K562 (cell line): ENCODE measurements around the gene KNL1. TPM values are rescaled to one million over a fixed set of nuclear protein-coding genes. Genes with fewer than 3 reads are reported as not detected.

Experiments
- AFF4 ChIP-seq: sonication (generic); formaldehyde crosslinking; IDR thresholded peaks from 2 replicates; pipeline ENCODE4 v1.8.0; 2023; ENCODE audit warnings: mild to moderate bottlenecking, missing genetic modification reagents
- BRF1 ChIP-seq: IDR thresholded peaks from 3 replicates; pipeline ENCODE4 v1.6.1; 2011; ENCODE audit warnings: borderline replicate concordance, mild to moderate bottlenecking; ENCODE audit not compliant: insufficient read length; ENCODE audit errors: extremely low read depth
- CREBBP ChIP-seq: IDR thresholded peaks from one replicate; pipeline ENCODE4 v1.6.1; 2012; ENCODE audit warnings: low read depth, mild to moderate bottlenecking, control low read depth, inconsistent platforms, low read length
- EHMT2 ChIP-seq: fragments of 450-650 bp; IDR thresholded peaks from 2 replicates; pipeline ENCODE4 v1.6.1; 2018; ENCODE audit warnings: antibody characterized with exemption
- ETV6 ChIP-seq, 3 experiments: fragments of 150-350 bp in 1 of 3; sonication (generic) in 1 of 3; formaldehyde crosslinking in 1 of 3; IDR thresholded peaks; 2 replicates each; pipeline versions ENCODE4 v1.6.1 to v1.8.0; 2014 to 2022; ENCODE audit warnings: borderline replicate concordance in 2 of 3, low read depth in 2 of 3, antibody characterized with exemption in 1 of 3, low read length in 1 of 3, mild to moderate bottlenecking in 1 of 3, missing genetic modification reagents in 1 of 3
- EWSR1 ChIP-seq: fragments of 450-650 bp; IDR thresholded peaks from 2 replicates; pipeline ENCODE4 v1.6.1; 2018; ENCODE audit warnings: borderline replicate concordance, mild to moderate bottlenecking, low read depth, moderate library complexity; ENCODE audit not compliant: partially characterized antibody
- EZH2 ChIP-seq: IDR thresholded peaks from 2 replicates; pipeline ENCODE4 v1.6.1; 2012; ENCODE audit warnings: low read depth, mild to moderate bottlenecking, inconsistent platforms, low read length, borderline replicate concordance
- FOSL1 ChIP-seq: fragments of 200-800 bp; sonication (Bioruptor generic); conservative IDR thresholded peaks from 2 replicates; pipeline ENCODE4 v1.6.1; 2016; ENCODE audit warnings: missing genetic modification characterization, missing compliant biosample characterization
- GTF2A2 ChIP-seq: IDR thresholded peaks from 2 replicates; pipeline ENCODE4 v1.6.1; 2016; ENCODE audit warnings: mild to moderate bottlenecking, missing genetic modification characterization, missing compliant biosample characterization
- GTF2F1 ChIP-seq: IDR thresholded peaks from 2 replicates; pipeline ENCODE4 v1.6.1; 2011; ENCODE audit warnings: low read depth, low read length, improper control_type of control experiment
- KDM4B ChIP-seq, 2 experiments: fragments of 450-650 bp in 1 of 2; sonication (generic) in 1 of 2; IDR thresholded peaks; 2 replicates each; pipeline ENCODE4 v1.6.1; 2016 to 2017; ENCODE audit warnings: borderline replicate concordance in 2 of 2, antibody characterized with exemption in 1 of 2, low read depth in 1 of 2, mild to moderate bottlenecking in 1 of 2
- KLF10 ChIP-seq: fragments of 250-450 bp; sonication (Bioruptor Pico); IDR thresholded peaks from 2 replicates; pipeline ENCODE4 v1.6.1; 2021; ENCODE audit warnings: matching md5 sums
- KLF16 ChIP-seq: IDR thresholded peaks from 2 replicates; pipeline ENCODE4 v1.6.1; 2016; ENCODE audit warnings: antibody characterized with exemption
- MCM7 ChIP-seq, 2 experiments: fragments of 450-650 bp; IDR thresholded peaks; 2 replicates each; pipeline ENCODE4 v1.6.1; 2016 to 2018
- MYBL2 ChIP-seq, 2 experiments: fragments of 450-650 bp in 1 of 2; sonication (generic) in 1 of 2; formaldehyde crosslinking in 1 of 2; IDR thresholded peaks; 2 replicates each; pipeline versions ENCODE4 v1.6.1 to v1.8.1; 2017 to 2022; ENCODE audit warnings: borderline replicate concordance in 1 of 2, inconsistent platforms in 1 of 2, low read depth in 1 of 2, mild to moderate bottlenecking in 1 of 2, missing genetic modification reagents in 1 of 2, moderate library complexity in 1 of 2
- NFRKB ChIP-seq: fragments of 450-650 bp; IDR thresholded peaks from 2 replicates; pipeline ENCODE4 v1.6.1; 2016; ENCODE audit warnings: low read depth
- PHF8 ChIP-seq: fragments of 200-600 bp; sonication (generic); IDR thresholded peaks from 2 replicates; pipeline ENCODE4 v1.6.1; 2012; ENCODE audit warnings: mixed run types, mild to moderate bottlenecking, inconsistent platforms, low read length, moderate library complexity, borderline replicate concordance
- POLR2A ChIP-seq: fragments of 450-650 bp; conservative IDR thresholded peaks from 2 replicates; pipeline ENCODE4 v1.6.1; 2016
- PYGO2 ChIP-seq: fragments of 450-650 bp; IDR thresholded peaks from 2 replicates; pipeline ENCODE4 v1.6.1; 2016; ENCODE audit warnings: mild to moderate bottlenecking, missing genetic modification characterization, moderate library complexity, missing compliant biosample characterization
- RBM17 ChIP-seq: fragments of 200-400 bp; formaldehyde crosslinking; IDR thresholded peaks from 2 replicates; pipeline ENCODE4 v1.6.1; 2017; ENCODE audit warnings: low read depth, mild to moderate bottlenecking, low read length, borderline replicate concordance
- SNAPC5 ChIP-seq: fragments of 250-450 bp; sonication (Bioruptor Pico); IDR thresholded peaks from 2 replicates; pipeline ENCODE4 v1.8.0; 2021; ENCODE audit warnings: moderate library complexity, mild to moderate bottlenecking, inconsistent platforms
- XRCC4 ChIP-seq: IDR thresholded peaks from one replicate; pipeline ENCODE4 v1.6.1; 2011; ENCODE audit not compliant: insufficient read depth, insufficient read length; ENCODE audit errors: extremely low read depth
- ZNF133 ChIP-seq: fragments of 250-450 bp; sonication (Bioruptor Pico); IDR thresholded peaks from 2 replicates; pipeline ENCODE4 v1.4.0; 2020; ENCODE audit warnings: mild to moderate bottlenecking
- ZNF184 ChIP-seq: sonication (generic); formaldehyde crosslinking; IDR thresholded peaks from 2 replicates; pipeline ENCODE4 v1.5.0; 2020; ENCODE audit warnings: missing genetic modification reagents
- ZNF197 ChIP-seq: fragments of 200-800 bp; sonication (Bioruptor generic); IDR thresholded peaks from 2 replicates; pipeline ENCODE4 v1.6.1; 2016; ENCODE audit warnings: low read depth, missing genetic modification characterization, missing compliant biosample characterization
- ZNF217 ChIP-seq: sonication (generic); formaldehyde crosslinking; IDR thresholded peaks from 2 replicates; pipeline ENCODE4 v1.8.0; 2022; ENCODE audit warnings: mild to moderate bottlenecking, missing genetic modification reagents
- ZNF507 ChIP-seq: conservative IDR thresholded peaks from 2 replicates; pipeline ENCODE4 v1.6.1; 2017; ENCODE audit warnings: missing genetic modification characterization, missing compliant biosample characterization
- polyA plus RNA-seq, 8 experiments: library from polyadenylated mRNA; depleted of rRNA in 4 of 8; stranded (reverse) in 5 of 8; unstranded in 3 of 8; fragments of >200 nt; fragmentation: Nextera tagmentation in 2 of 8; fragmentation: Illumina TruSeq in 1 of 8; extraction: Ambion mirVana in 2 of 8; extraction: Trizol in 1 of 8; gene quantifications; 2 replicates each; pipeline versions ENCODE4 v1.2.1 to v1.2.3, GENCODE V29; 2011 to 2014; ENCODE audit warnings: inconsistent platforms in 1 of 8, missing spikeins in 1 of 8
- total RNA-seq, 7 experiments: library from RNA; depleted of rRNA in 6 of 7; stranded (reverse); fragments of >200 nt in 6 of 7; fragmentation: Illumina TruSeq in 2 of 7; extraction: Trizol in 2 of 7; gene quantifications; 2 replicates each; pipeline versions ENCODE4 v1.2.1 to v1.2.3, GENCODE V29; 2011 to 2021; ENCODE audit warnings: low replicate concordance in 1 of 7

Gene KNL1
- total and polyA plus RNA-seq, 9 of the 15 experiments (the other 6 are each of a cell fraction or from before 2014, with no cell fraction given) = 14.5 to 65.4 (median 34.6) TPM

GRCh38 chr15:40564591-40565332 is 29.3 kb upstream of the KNL1 start, which contains the start of gene CCDC32 (continued):
- no peak for TF ChIP-seq CREBBP
- no peak for TF ChIP-seq ZNF217
- no peak for TF ChIP-seq NFRKB
- TF ChIP-seq MYBL2 (IDR thresholded peaks at IDR 0.05; ENCODE audit: low read depth) = no peak
- TF ChIP-seq MYBL2 (CRISPR knock-in tag; IDR thresholded peaks at IDR 0.05; ENCODE audit: borderline replicate concordance) = no peak
- no peak for TF ChIP-seq GTF2F1
- no peak for TF ChIP-seq GTF2A2
- no peak for TF ChIP-seq BRF1
- TF ChIP-seq POLR2A = peak; percentile 89
- no peak for TF ChIP-seq ZNF133 (CRISPR knock-in tag)
- TF ChIP-seq ZNF507 (tag) = no peak
- TF ChIP-seq ZNF197 (CRISPR knock-in tag) = no peak
- no peak for TF ChIP-seq PYGO2 (tag)
- no peak for TF ChIP-seq MCM7 (IDR thresholded peaks at IDR 0.05)
- no peak for TF ChIP-seq FOSL1 (tag)
- no peak for TF ChIP-seq EHMT2
- TF ChIP-seq PHF8 = peak; percentile 82; the same call in 1 of the 2 replicates
- no peak for TF ChIP-seq AFF4 (CRISPR knock-in tag)
- no peak for TF ChIP-seq XRCC4
- TF ChIP-seq ETV6 (IDR thresholded peaks at IDR 0.05; ENCODE audit: borderline replicate concordance in 1 of 2, low read depth in 2 of 2, low read length in 1 of 2) = no peak
- no peak for TF ChIP-seq ETV6 (CRISPR knock-in tag; IDR thresholded peaks at IDR 0.05; ENCODE audit: borderline replicate concordance)
- no peak for TF ChIP-seq KLF10 (CRISPR knock-in tag)
- TF ChIP-seq KLF16 = no peak
- no peak for TF ChIP-seq KDM4B (IDR thresholded peaks at IDR 0.05; ENCODE audit: borderline replicate concordance in 2 of 2, low read depth in 1 of 2)
- TF ChIP-seq SNAPC5 (CRISPR knock-in tag) = no peak
- no peak for TF ChIP-seq ZNF184 (CRISPR knock-in tag)
- no peak for TF ChIP-seq EWSR1
- no peak for TF ChIP-seq RBM17
- TF ChIP-seq EZH2 = no peak
